NCI-H774 (cell line): Measurements from ENCODE around the gene SLC25A34.
A peak's percentile ranks its signal among the peaks of the same experiment; 100 is the strongest.
"Not testable (repeated sequence)": the region's sequence is repeated elsewhere in the genome, so short reads cannot be mapped to it uniquely, and the experiment has no call there.

Source experiments
- DNase-seq: peaks from one replicate; lab custom pipeline; 2025; lab: John Stamatoyannopoulos, UW

SLC25A34 gene

GRCh38 chr1:15736038-15736891 is at the start of gene SLC25A34:
Gene SLC25A34, plus strand, starts transcription at chr1:15736258. Its CDS starts 228 bp downstream, at chr1:15736486.
- peak; percentile 72 for DNase-seq

GRCh38 chr1:15687446-15687845 is 48.6 kb upstream of the SLC25A34 start:
- no peak for DNase-seq

- no peak for DNase-seq
These were observed 45.7 kb upstream of the SLC25A34 start for GRCh38 chr1:15690317-15690716.

GRCh38 chr1:15691434-15692032 is 44.5 kb upstream of the SLC25A34 start:
- DNase-seq = no peak

GRCh38 chr1:15692121-15692682 is 43.9 kb upstream of the SLC25A34 start:
- no peak for DNase-seq

GRCh38 chr1:15693371-15693770 is 42.7 kb upstream of the SLC25A34 start:
- DNase-seq = no peak

- DNase-seq = no peak
These were observed 39.0 kb upstream of the SLC25A34 start for GRCh38 chr1:15696956-15697521.

GRCh38 chr1:15698201-15698600 is 37.9 kb upstream of the SLC25A34 start:
- DNase-seq = no peak

GRCh38 chr1:15699321-15699720 is 36.7 kb upstream of the SLC25A34 start:
- not testable (repeated sequence) for DNase-seq

- no peak for DNase-seq
These were observed 35.5 kb upstream of the SLC25A34 start for GRCh38 chr1:15700508-15700907.

GRCh38 chr1:15701784-15702183 is 34.3 kb upstream of the SLC25A34 start:
- DNase-seq = no peak

- DNase-seq = no peak
These were observed 33.1 kb upstream of the SLC25A34 start for GRCh38 chr1:15702722-15703550.

GRCh38 chr1:15703562-15703961 is 32.5 kb upstream of the SLC25A34 start:
- DNase-seq = no peak

- DNase-seq = no peak
These were observed 31.4 kb upstream of the SLC25A34 start for GRCh38 chr1:15704526-15705183.

GRCh38 chr1:15705184-15705566 is 30.9 kb upstream of the SLC25A34 start:
- no peak for DNase-seq

GRCh38 chr1:15706751-15707150 is 29.3 kb upstream of the SLC25A34 start:
- DNase-seq = no peak

- no peak for DNase-seq
These were observed 28.7 kb upstream of the SLC25A34 start for GRCh38 chr1:15707239-15707925.

- DNase-seq = no peak
These were observed 27.4 kb upstream of the SLC25A34 start for GRCh38 chr1:15708486-15709137.

GRCh38 chr1:15709226-15709625 is 26.8 kb upstream of the SLC25A34 start:
- peak; percentile 17 for DNase-seq

- peak; percentile 15 for DNase-seq
These were observed 23.9 kb upstream of the SLC25A34 start for GRCh38 chr1:15712168-15712567.
